Measurements from ENCODE around the gene CASQ1.

Gene CASQ1

DNA sequence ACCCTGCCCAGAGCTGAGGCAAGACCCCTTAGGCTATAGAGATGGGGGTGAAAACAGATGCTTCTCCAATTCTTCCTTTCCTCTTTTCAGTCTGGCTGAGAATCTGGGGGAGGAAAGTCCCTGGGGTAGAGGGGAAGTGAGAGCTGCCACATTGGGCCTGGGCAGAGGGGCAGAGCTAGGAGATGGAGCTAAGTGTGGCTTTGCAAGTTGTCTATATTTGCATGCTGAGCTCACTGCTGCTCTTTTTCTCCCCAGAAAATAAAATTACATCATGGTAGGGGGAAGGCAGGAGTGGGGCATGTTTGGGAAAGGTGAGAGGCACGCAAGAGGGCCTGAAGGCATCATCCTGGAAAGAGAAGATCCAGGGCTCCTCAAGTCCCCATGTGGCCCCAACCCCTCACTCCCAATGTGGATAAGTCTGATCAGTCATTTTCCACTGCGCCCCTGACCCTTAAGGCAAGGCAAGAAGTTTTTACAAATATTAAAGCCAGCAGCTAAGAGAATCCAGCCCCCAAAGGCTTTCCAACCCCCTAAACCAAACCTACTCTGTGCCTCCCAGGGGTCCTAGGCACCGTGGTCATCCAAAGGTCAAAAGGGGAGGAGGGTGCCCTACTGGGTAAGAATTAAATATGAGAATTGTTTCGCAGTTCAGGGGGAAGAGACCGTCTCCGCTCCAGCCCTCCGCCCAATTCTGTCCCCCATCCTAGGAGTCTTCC is 14.3 kb downstream of the CASQ1 start:
- in situ Hi-C loops (cut with MboI; ENCODE audit: low sequenced_read_pairs), result no loop called here

DNA sequence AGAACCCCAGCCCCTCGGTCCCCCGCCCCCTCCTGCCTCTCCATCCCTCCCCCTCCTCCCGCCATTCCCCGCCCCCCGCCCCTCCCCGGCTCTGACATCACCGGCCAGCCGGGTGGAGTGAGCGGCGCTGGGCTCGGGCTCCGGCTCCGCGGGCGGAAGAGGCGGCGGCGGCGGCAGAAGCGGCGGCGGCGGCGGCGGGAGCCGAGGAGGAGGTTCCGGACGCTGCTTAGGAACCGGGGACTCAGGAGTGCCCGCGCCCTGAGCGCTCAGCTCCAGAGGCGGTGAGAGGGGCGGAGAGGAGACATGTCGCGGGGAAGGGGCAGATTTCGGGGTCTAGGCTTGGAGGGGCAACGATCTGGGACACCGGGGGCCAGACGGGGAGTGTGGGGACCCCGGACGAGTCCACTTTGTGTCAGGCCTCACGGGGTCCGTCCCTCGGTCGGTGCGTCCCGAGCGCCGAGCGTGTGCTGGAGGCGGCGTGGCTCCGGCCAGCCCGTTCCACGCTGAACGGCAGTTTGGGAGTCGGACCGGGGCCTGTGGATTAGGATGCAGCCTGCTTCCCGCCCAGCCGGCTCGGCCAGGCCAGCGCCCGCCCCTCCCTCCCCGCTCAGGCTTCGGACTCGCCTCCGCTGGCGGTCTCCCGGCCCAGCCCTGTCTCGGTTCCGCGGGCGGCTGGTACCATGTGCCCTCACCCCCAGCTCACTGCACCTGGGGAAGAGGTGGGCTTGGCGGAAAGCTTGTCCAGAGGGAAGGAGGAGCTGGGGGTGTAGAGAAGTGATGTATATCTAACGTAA is 15.1 kb downstream of the CASQ1 start, which contains the start of gene PEA15:
Gene PEA15, plus strand, starts transcription at position 143 of the 794 bp plus-strand sequence. CDS start 6,161 bp downstream, outside the sequence.
- in situ Hi-C loops (cut with MboI; ENCODE audit: low sequenced_read_pairs), result no loop called here

DNA sequence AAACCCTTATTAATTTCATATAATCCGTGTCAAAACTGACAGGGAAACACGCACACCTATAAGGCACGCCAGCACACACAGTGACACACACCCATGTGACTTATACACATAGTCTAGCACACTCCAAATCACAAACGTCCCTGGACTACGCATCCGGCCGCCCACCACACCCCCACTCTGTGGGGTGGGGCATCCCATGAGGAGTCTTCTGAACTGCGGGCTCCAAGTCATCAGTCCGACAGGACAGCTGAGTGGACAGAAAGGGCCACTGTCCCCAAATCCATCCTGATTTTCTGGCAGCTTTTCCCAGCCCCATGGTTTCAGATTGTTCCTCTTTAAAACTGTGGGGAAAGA is 15.6 kb downstream of the CASQ1 start:
- in situ Hi-C loops (cut with MboI; ENCODE audit: low sequenced_read_pairs), result no loop called here

DNA sequence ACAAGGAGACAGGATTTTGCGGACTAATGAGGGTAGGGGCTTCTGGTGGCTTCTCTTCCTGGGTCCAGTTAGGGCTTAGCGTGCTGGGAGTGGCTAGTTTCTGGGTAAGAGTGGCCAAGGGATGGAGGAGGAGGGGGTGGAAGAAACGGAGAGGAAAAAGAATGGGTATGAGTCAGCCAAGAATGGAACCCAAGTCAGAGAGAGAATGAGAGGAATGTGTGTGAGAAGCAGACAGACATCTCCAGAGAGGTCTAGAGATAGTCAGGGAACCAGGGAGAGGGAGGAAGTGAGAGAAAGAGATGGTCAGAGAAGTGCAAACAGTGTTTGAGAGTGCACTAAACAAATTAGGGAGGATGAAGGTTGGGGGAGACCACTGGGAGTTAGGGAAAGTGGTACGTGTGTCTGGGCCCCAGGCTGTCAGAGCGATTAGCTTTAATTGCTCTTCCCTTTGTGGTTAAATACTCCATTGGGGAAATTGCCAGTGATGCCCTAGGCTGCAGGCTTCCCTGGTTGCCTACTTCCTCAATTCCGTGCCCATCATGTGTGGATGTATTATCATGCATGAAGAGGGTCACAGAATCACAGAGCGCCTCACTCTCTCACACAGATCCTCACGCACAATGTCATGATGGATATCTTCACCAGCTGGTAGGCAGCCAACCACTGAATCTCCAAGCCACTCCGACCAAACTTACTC is 16.2 kb downstream of the CASQ1 start:
- in situ Hi-C loops (cut with MboI; ENCODE audit: low sequenced_read_pairs), result no loop called here

DNA sequence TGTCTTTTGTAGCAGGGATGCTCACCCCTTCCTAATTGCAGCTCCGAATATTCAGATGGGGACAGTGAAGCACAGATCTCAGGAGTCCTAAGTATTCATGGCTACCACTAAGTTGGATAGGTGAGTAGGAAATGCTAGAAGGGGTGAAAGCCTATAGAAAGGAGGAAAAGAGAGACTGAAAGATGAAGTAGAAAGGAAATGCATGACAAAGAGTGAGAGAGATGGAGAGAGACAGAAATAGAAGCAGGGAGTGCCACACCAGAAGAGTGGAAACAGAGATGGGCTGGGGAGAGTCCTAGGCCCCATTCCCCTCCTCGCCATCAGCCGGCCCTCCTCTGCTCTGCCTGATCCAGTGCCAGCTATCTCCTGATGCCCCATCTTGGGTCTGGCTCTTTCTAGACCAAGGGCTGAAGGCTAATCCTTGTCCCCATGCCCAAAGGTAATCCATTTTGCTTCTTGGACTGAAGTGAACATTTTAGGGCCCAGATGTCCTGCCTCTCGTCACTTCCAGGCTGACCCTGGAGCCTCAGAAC is 16.8 kb downstream of the CASQ1 start:
- in situ Hi-C loops (cut with MboI; ENCODE audit: low sequenced_read_pairs), result no loop called here

DNA sequence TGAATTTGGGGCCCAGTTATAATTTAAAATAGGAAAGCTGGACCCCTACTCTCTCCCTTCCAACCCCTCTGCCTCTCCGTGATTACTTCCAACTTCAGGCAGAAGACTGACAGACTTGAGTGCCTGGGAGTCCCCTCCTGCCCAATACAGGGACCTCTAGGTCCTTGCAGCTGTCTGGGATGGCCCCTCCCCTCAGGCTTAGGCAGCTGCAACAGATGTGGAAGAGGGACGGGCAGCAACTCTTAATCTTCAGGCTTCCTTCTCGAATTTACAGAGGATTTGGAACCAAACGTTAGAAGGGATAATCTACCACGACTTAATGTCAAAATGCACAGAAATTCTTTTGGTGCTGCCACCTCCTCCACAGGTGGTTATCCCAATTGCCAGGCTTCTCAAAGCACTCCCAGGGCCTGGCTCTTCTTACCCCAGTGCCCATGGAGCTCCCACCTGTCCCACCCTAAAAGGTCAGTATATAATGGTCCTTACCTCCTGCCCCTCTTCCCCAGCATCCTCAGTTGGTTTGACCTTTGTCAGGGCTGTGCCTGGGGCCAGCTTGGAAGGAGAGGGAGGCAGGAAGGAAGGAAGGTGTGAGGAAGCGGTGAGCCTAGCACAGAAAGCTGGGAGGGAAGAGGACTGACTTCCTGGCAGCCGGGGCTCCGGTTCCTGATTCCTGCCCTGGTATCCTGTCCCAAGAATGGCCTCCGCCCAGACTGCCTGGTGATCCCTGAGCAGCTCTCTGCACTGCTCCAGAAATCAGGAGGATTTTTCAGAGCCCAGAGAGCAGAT is 17.6 kb downstream of the CASQ1 start:
- in situ Hi-C loops (cut with MboI; ENCODE audit: low sequenced_read_pairs), result no loop called here

DNA sequence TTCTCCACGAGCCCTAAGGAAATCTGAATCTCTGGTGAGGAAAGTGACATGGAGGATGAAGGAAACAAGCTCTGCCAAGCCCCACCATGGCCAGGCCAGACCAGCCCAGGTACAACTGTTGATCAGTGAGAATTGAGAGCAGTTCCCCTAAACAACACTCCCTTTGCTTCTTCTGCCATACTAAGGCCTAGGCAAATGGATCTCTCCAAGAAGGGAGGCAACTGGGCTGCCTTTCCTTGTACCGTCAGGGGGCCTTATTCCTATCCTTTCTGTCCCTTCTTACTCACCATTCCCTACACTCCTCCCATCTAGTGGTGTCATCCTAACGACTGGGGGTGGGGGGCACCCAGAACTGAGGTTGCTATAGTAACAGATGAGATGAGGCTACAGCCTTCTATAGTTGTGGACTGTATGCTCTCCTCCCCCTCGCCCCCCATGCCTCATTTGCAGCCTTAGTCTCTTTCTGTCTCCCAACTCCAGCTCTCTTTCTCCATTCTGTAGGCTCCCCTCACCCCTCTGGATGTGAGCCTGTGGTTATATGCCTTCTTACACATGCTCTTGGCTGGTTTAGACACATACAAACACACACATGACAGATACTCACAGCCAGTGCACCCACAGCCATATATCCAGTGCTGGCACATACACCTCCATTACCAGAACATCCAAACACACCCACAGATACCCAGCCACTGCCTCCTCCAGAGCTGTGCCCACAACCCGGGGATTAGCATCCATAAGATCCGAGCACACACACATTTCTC is 18.4 kb downstream of the CASQ1 start:
- in situ Hi-C loops (cut with MboI; ENCODE audit: low sequenced_read_pairs), result no loop called here

DNA sequence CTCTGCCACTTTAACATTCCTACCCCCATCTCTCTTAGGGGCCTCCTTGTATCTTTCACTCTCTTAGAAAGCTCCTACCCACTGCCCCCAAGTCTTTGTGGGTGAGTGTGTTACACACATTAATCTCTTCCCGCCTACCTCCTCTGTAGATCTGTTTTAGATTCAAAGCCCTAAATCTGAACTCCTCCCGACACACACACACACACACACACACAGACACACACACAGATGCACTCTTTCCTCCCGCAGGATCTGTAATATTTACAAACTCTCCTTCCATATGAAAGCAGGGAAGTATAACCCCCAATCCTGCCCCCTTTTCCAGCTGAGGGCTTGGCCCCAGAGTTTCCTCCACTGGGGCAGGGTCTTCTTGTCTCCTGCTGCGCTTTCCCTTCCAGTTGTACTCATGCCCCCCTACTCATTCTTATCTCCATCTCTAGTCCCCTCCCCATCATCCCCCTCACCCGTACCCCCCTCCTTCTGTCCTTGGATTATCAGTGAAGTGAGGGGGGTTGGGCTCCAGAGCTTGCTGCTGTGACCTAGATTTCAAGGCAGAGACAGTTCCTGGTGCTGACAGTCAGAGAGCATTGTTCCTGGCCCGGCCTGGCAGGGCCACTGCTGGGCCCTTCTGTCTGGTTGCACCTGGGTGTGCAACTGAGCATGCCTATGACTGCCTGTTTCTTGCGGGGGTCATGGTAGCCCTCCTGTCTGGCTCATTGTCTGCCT is 19.1 kb downstream of the CASQ1 start:
- in situ Hi-C loops (cut with MboI; ENCODE audit: low sequenced_read_pairs), result no loop called here

DNA sequence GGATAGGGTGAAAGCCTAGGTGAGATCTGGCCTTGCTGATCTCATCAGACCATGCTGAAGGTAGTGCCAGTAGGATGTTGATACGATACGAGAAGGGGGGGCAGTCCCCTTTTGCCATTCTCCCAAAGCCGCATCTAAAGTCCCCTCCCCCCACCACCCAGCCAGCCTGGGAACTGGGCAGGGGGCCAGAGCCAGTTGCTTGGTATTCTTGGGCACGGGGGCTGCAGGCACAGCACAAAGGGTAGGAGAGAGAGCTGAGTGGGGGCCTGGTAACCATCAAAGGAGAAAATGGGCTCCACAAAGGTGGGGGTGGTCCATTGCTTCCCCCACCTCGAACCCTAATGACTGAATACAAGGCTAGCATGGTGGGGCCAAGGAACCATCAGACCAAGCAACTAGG is 20.2 kb downstream of the CASQ1 start:
- in situ Hi-C loops (cut with MboI; ENCODE audit: low sequenced_read_pairs), result no loop called here

DNA sequence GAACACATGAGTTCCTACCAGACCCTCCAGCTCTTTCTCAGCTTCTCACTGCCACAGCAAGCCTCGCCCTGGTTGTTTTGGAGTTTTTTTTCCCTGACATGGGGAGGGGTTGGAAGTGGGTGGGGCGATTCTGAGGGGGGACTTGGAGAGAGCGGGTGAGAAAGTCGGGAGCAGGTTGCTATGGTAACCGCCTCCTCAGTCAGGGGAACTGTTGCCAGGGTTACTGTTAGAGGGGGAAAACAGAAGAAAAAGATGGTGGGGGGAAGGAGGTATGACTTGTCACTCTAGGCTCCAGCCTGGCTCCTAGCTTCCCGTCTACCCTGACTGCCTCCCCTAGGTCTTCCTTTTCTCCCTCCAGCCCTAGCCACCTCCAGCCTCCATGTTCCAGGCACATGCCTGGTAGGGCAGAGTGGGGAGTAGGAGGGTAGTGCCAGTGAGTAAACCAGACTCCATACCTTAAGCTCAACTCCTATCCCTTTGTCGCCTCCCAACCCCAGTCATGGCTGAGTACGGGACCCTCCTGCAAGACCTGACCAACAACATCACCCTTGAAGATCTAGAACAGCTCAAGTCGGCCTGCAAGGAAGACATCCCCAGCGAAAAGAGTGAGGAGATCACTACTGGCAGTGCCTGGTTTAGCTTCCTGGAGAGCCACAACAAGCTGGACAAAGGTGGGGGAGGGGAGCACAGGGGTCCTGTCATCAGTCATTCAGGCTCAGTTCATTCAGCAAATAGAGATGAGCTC is 20.8 kb downstream of the CASQ1 start:
- in situ Hi-C loops (cut with MboI; ENCODE audit: low sequenced_read_pairs), result no loop called here

DNA sequence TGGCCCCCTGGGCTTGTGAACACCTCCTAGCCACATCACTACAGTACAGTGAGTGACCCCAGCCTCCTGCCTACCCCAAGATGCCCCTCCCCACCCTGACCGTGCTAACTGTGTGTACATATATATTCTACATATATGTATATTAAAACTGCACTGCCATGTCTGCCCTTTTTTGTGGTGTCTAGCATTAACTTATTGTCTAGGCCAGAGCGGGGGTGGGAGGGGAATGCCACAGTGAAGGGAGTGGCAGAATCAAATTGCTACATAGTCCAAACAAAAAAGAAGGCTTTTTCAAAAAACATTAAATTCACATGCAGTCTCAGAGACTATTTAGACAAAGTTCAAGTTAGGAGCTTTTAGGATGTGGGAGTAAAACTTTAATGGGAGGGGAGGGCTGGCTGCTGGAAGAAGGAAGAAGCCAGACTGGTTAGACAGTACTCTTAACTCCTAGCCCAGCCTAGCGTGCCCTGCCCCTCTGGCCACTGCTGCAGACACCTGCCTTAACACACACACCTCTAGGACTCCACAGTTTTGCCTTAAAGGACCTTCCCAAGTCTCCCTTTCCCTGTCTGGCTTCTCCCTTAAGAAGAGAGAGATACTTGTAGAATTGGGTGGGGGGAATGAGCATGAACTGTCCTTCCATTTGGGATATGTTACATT is 24.2 kb downstream of the CASQ1 start:
- in situ Hi-C loops (cut with MboI; ENCODE audit: low sequenced_read_pairs), result no loop called here

DNA sequence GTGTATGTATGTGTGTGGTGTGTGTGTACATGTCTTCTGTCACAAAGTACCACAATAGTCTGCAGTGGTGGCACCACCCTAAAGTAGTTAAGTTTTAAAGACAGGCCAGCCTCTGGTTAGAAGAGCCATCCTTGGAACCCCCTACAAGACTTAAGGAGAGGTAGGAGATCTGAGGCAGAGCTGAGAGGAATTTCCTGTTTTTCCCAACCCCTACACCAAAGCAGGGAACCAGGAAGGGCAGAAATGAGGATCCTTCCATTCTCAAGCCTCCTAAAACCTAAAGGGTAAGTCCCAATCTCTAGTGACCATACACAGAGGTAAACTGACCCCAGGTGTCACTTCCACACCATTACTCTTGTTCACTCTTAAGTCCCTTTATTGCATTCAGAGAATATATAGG is 25.9 kb downstream of the CASQ1 start:
- in situ Hi-C loops (cut with MboI; ENCODE audit: low sequenced_read_pairs), result no loop called here

DNA sequence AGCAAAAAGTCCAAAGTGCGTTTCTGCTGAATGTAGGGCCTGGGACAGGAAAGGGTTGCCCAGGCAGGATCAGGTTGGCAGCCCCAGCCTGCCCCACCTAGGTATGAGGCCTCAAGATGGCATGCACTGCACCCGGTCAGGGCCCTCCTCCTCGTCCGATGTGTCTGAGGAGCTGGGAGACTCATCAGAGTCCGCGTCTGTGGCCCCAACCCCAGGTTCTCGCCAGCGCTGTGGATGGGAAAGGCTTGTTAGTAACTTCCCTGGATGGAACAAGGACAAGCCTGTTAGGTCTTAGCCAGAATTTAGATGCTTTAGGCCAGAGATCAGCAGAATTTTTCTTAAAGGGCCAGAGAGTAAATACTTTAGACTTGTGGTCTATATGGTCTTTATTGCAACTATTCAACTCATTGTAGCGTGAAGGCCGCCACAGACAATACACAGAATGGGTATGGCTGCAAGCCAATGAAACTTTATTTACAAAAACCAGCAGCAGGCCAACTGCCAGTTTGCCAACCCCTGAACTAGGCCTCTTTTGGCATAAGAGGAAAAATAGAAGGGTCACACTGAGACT is 27.2 kb downstream of the CASQ1 start:
- in situ Hi-C loops (cut with MboI; ENCODE audit: low sequenced_read_pairs), result no loop called here

DNA sequence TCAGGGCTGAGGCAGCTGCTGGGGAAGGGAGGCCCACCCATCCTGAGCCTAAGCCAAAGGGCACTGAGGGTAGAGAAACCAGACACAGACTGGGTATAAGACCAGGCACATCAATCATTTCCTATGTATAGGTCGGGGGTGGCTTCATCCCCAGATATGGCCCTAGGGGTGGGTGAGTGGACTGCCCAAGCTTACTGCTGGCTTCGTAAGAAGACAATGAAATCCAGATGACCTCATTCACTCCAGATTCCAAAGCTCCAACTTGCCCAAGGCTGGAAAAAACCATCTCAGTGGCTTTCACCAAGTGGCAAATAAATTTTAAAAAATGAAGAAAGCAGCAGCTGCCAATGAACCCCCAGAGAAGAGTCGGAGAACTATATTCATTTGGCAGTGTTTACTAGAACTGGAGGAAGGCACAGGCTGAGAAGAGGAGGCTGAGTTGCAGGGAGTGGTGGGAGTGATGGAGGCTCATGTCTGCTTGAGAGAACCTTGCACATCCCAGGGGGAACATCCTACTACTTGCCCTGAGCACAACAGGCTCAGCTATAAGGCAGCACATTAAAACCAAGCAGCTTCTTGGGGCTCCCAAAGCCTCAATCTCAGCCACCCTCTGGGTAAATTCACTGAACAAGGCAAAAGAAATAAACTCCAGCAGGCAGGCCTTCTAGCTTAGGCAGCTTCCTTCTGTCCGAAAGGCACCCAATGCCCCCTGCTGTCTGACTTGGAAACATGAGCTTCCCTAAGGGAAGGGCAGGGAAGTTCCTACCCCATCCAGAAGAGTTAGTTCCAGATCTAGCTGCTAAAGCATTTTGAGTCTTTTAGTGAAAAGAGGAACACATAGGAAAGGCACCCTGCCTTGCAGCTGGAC is 28.9 kb downstream of the CASQ1 start:
- in situ Hi-C loops (cut with MboI; ENCODE audit: low sequenced_read_pairs), result no loop called here

DNA sequence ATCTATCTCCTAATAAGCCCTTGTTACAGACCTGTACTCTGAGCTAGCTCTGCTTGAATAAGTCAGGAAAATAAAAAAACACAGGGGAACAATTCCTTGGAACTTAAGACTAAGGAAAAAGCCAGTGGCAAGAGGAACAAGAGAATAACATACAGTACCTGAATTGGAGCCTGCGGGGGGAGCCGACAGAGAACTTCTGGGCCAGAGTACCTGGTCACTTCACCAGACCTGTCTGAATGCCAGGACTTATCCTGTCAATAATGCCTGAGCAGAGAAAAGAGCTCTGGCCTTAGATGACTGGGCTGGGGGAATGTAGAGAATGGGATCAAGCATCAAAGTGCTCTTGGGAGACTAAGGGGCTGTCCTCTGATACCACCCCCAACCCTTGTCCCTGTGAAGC is 29.9 kb downstream of the CASQ1 start:
- in situ Hi-C loops (cut with MboI; ENCODE audit: low sequenced_read_pairs), result no loop called here

DNA sequence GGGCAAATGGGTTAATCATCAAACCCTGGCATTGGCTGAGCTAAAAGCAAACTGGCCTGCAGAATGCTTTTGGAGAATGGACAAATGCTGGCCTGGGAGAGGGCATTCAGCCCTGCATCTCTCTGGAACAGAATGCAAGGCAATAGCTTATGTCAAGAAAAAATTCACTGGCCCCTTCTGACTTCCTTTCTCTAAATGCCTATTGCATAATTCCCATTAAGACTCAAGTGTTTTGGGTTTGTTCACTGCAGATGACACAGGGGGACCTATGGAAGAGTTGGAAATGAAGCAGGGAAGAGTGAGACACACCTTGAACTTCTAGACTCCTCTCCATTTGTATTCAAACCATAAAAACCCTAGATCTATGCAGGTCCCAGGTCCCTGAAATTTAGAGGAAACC is 30.7 kb downstream of the CASQ1 start:
- in situ Hi-C loops (cut with MboI; ENCODE audit: low sequenced_read_pairs), result no loop called here

DNA sequence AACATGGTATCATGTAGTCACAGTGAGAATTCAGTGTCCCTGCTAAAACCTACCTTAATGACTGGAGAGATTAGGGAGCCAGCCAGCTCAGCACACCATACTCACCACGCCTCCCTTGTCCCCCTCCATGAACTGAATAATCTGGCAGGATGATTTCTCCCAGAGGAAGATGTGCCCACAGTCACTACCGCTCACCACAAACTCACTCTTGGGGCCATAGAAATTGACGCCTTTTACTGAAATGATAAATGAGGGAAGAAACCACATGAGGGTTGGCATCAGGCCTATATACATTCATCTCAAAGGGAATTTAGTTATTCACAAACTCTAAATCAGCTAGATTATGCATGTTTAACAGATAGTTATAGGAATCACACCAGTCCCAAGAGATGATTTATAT is 32.2 kb downstream of the CASQ1 start:
- in situ Hi-C loops (cut with MboI; ENCODE audit: low sequenced_read_pairs), result no loop called here

Data from HL-60/S4 treated with retinoic acid at 250 ng/mL for 4 days and 3 days (cell line).